Sigmoid colon (tissue), 4 donors: ENCODE data around the gene LIMS1.
"Not testable (repeated sequence)": the region's sequence is repeated elsewhere in the genome, so short reads cannot be mapped to it uniquely, and the experiment has no call there.

ENCODE experiments used
- EP300 ChIP-seq, 4 donors: sonication (generic); formaldehyde crosslinking; IDR thresholded peaks; one replicate each; pipeline ENCODE4 v1.6.1; 2017; ENCODE audit warnings: antibody characterized with exemption in 4 of 4
- TF ChIP-seq, protein P1 (sequence below), 4 experiments: fragments of 450-650 bp in 3 of 4; fragments of 200-600 bp in 1 of 4; IDR thresholded peaks; one replicate each; pipeline ENCODE4 v1.5.1; 2016 to 2019; ENCODE audit warnings: antibody characterized with exemption in 4 of 4, mild to moderate bottlenecking in 3 of 4, moderate library complexity in 2 of 4

- TF ChIP-seq, protein P1, sequence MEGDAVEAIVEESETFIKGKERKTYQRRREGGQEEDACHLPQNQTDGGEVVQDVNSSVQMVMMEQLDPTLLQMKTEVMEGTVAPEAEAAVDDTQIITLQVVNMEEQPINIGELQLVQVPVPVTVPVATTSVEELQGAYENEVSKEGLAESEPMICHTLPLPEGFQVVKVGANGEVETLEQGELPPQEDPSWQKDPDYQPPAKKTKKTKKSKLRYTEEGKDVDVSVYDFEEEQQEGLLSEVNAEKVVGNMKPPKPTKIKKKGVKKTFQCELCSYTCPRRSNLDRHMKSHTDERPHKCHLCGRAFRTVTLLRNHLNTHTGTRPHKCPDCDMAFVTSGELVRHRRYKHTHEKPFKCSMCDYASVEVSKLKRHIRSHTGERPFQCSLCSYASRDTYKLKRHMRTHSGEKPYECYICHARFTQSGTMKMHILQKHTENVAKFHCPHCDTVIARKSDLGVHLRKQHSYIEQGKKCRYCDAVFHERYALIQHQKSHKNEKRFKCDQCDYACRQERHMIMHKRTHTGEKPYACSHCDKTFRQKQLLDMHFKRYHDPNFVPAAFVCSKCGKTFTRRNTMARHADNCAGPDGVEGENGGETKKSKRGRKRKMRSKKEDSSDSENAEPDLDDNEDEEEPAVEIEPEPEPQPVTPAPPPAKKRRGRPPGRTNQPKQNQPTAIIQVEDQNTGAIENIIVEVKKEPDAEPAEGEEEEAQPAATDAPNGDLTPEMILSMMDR (IDR thresholded peaks at IDR 0.05), result not testable (repeated sequence)
- TF ChIP-seq EP300 (IDR thresholded peaks at IDR 0.05), result not testable (repeated sequence)
Measured at GRCh38 chr2:108648796-108649195, 114.5 kb downstream of the LIMS1 start.
